Activated naive CD4-positive, alpha-beta T cell treated with anti-CD3 and anti-CD28 coated beads, Interleukin-2, amount 50 U/mL, for 24 hours (primary cell): ENCODE results near the gene BRME1.
"Not testable (repeated sequence)": the region's sequence is repeated elsewhere in the genome, so short reads cannot be mapped to it uniquely, and the experiment has no call there.

Source experiments
- H3K27ac Mint-ChIP-seq: one replicate; pipeline ENCODE4 v1.8.0; 2021; ENCODE audit warnings: mild to moderate bottlenecking, mixed read lengths
- H3K27me3 Mint-ChIP-seq: one replicate; pipeline ENCODE4 v1.8.0; 2021; ENCODE audit warnings: mixed read lengths
- H3K36me3 Mint-ChIP-seq: one replicate; pipeline ENCODE4 v1.8.0; 2021; ENCODE audit warnings: mixed read lengths
- H3K4me1 Mint-ChIP-seq: one replicate; pipeline ENCODE4 v1.8.0; 2021; ENCODE audit warnings: mixed read lengths
- H3K4me3 Mint-ChIP-seq: one replicate; pipeline ENCODE4 v1.8.0; 2021; ENCODE audit warnings: mild to moderate bottlenecking, mixed read lengths
- H3K9me3 Mint-ChIP-seq: one replicate; pipeline ENCODE4 v1.8.0; 2021; ENCODE audit warnings: mixed read lengths

Gene BRME1

GRCh38 chr19:13866463-13867046, 39.4 kb downstream of the BRME1 start:
- no peaks in the 10 kb centered on the region for H3K9me3 Mint-ChIP-seq
- H3K27ac Mint-ChIP-seq = peak overlapping the region; percentile 57
- peaks cover 21% of the 10 kb centered on the region for H3K27me3 Mint-ChIP-seq
- peaks cover 35% of the 10 kb centered on the region for H3K4me1 Mint-ChIP-seq
- H3K4me3 Mint-ChIP-seq = peak overlapping the region; percentile 83
- H3K36me3 Mint-ChIP-seq = peaks cover 1% of the 10 kb centered on the region

- no peaks in the 10 kb centered on the region for H3K9me3 Mint-ChIP-seq
- H3K4me3 Mint-ChIP-seq = peak overlapping the region; percentile 83
- peaks cover 1% of the 10 kb centered on the region for H3K36me3 Mint-ChIP-seq
- H3K27ac Mint-ChIP-seq = no peak overlapping the region
- H3K27me3 Mint-ChIP-seq = peaks cover 19% of the 10 kb centered on the region
- peaks cover 42% of the 10 kb centered on the region for H3K4me1 Mint-ChIP-seq
Observed at GRCh38 chr19:13865571-13866462, 40.1 kb downstream of the BRME1 start.

GRCh38 chr19:13864667-13865570, 41.0 kb downstream of the BRME1 start:
- H3K27me3 Mint-ChIP-seq = peaks cover 19% of the 10 kb centered on the region
- H3K9me3 Mint-ChIP-seq = no peaks in the 10 kb centered on the region
- peak overlapping the region; percentile 15 for H3K27ac Mint-ChIP-seq
- H3K36me3 Mint-ChIP-seq = peaks cover 1% of the 10 kb centered on the region
- peak overlapping the region; percentile 84 for H3K4me3 Mint-ChIP-seq
- H3K4me1 Mint-ChIP-seq = peaks cover 45% of the 10 kb centered on the region

GRCh38 chr19:13864046-13864666, 41.8 kb downstream of the BRME1 start:
- peaks cover 1% of the 10 kb centered on the region for H3K36me3 Mint-ChIP-seq
- H3K4me3 Mint-ChIP-seq = peak overlapping the region; percentile 84
- peaks cover 19% of the 10 kb centered on the region for H3K27me3 Mint-ChIP-seq
- peak overlapping the region; percentile 15 for H3K27ac Mint-ChIP-seq
- no peaks in the 10 kb centered on the region for H3K9me3 Mint-ChIP-seq
- H3K4me1 Mint-ChIP-seq = peaks cover 53% of the 10 kb centered on the region

- Mint-ChIP-seq H3K4me3 (peak overlapping the region; percentile 95), H3K27ac (peak overlapping the region; percentile 93), H3K4me1 (peaks cover 48% of the 10 kb centered on the region), H3K36me3 (peaks cover 1% of the 10 kb centered on the region), H3K27me3 (peaks cover 15% of the 10 kb centered on the region), H3K9me3 (no peaks in the 10 kb centered on the region)
Observed at GRCh38 chr19:13861714-13862531, 44.0 kb downstream of the BRME1 start.

GRCh38 chr19:13861392-13861713, 44.6 kb downstream of the BRME1 start:
- Mint-ChIP-seq H3K27ac (peak overlapping the region; percentile 93), H3K36me3 (peaks cover 1% of the 10 kb centered on the region), H3K27me3 (peaks cover 11% of the 10 kb centered on the region), H3K4me1 (peaks cover 44% of the 10 kb centered on the region), H3K9me3 (no peaks in the 10 kb centered on the region), H3K4me3 (peak overlapping the region; percentile 95)

GRCh38 chr19:13860679-13861391, 45.1 kb downstream of the BRME1 start:
- Mint-ChIP-seq H3K9me3 (no peaks in the 10 kb centered on the region), H3K27me3 (peaks cover 10% of the 10 kb centered on the region), H3K27ac (peak overlapping the region; percentile 55), H3K4me3 (peak overlapping the region; percentile 95), H3K36me3 (peaks cover 1% of the 10 kb centered on the region), H3K4me1 (peaks cover 42% of the 10 kb centered on the region)

- Mint-ChIP-seq H3K9me3 (no peaks in the 10 kb centered on the region), H3K27ac (peak overlapping the region; percentile 21), H3K4me1 (peaks cover 38% of the 10 kb centered on the region), H3K36me3 (peaks cover 1% of the 10 kb centered on the region), H3K27me3 (peaks cover 8% of the 10 kb centered on the region), H3K4me3 (peak overlapping the region; percentile 19)
Observed at GRCh38 chr19:13859361-13859880, 46.5 kb downstream of the BRME1 start.

- H3K36me3 Mint-ChIP-seq = no peaks in the 10 kb centered on the region
- H3K27me3 Mint-ChIP-seq = no peaks in the 10 kb centered on the region
- peaks cover 20% of the 10 kb centered on the region for H3K4me1 Mint-ChIP-seq
- H3K27ac Mint-ChIP-seq = peak overlapping the region; percentile 84
- no peaks in the 10 kb centered on the region for H3K9me3 Mint-ChIP-seq
- no peak overlapping the region for H3K4me3 Mint-ChIP-seq
Observed at GRCh38 chr19:13856497-13856896, 49.4 kb downstream of the BRME1 start.

GRCh38 chr19:13852171-13852707, 53.7 kb downstream of the BRME1 start:
- H3K4me1 Mint-ChIP-seq = peaks cover 31% of the 10 kb centered on the region
- H3K4me3 Mint-ChIP-seq, H3K27ac Mint-ChIP-seq, H3K36me3 Mint-ChIP-seq, H3K9me3 Mint-ChIP-seq, H3K27me3 Mint-ChIP-seq: not testable (repeated sequence)

GRCh38 chr19:13851734-13852114, 54.2 kb downstream of the BRME1 start:
- peak overlapping the region; percentile 41 for H3K27ac Mint-ChIP-seq
- H3K36me3 Mint-ChIP-seq, H3K4me3 Mint-ChIP-seq, H3K9me3 Mint-ChIP-seq, H3K27me3 Mint-ChIP-seq: not testable (repeated sequence)
- H3K4me1 Mint-ChIP-seq = peaks cover 33% of the 10 kb centered on the region

GRCh38 chr19:13850910-13851733, 54.8 kb downstream of the BRME1 start:
- Mint-ChIP-seq H3K4me1 (peaks cover 39% of the 10 kb centered on the region), H3K36me3 (no peaks in the 10 kb centered on the region), H3K27me3 (no peaks in the 10 kb centered on the region)

More at GRCh38 chr19:13850910-13851733, 54.8 kb downstream of the BRME1 start:
- H3K27ac Mint-ChIP-seq = peak overlapping the region; percentile 90
- H3K9me3 Mint-ChIP-seq = no peaks in the 10 kb centered on the region
- H3K4me3 Mint-ChIP-seq = peak overlapping the region; percentile 72
